Measurements from ENCODE around the gene SEMA4D.

Gene SEMA4D, protein sequence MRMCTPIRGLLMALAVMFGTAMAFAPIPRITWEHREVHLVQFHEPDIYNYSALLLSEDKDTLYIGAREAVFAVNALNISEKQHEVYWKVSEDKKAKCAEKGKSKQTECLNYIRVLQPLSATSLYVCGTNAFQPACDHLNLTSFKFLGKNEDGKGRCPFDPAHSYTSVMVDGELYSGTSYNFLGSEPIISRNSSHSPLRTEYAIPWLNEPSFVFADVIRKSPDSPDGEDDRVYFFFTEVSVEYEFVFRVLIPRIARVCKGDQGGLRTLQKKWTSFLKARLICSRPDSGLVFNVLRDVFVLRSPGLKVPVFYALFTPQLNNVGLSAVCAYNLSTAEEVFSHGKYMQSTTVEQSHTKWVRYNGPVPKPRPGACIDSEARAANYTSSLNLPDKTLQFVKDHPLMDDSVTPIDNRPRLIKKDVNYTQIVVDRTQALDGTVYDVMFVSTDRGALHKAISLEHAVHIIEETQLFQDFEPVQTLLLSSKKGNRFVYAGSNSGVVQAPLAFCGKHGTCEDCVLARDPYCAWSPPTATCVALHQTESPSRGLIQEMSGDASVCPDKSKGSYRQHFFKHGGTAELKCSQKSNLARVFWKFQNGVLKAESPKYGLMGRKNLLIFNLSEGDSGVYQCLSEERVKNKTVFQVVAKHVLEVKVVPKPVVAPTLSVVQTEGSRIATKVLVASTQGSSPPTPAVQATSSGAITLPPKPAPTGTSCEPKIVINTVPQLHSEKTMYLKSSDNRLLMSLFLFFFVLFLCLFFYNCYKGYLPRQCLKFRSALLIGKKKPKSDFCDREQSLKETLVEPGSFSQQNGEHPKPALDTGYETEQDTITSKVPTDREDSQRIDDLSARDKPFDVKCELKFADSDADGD

DNA sequence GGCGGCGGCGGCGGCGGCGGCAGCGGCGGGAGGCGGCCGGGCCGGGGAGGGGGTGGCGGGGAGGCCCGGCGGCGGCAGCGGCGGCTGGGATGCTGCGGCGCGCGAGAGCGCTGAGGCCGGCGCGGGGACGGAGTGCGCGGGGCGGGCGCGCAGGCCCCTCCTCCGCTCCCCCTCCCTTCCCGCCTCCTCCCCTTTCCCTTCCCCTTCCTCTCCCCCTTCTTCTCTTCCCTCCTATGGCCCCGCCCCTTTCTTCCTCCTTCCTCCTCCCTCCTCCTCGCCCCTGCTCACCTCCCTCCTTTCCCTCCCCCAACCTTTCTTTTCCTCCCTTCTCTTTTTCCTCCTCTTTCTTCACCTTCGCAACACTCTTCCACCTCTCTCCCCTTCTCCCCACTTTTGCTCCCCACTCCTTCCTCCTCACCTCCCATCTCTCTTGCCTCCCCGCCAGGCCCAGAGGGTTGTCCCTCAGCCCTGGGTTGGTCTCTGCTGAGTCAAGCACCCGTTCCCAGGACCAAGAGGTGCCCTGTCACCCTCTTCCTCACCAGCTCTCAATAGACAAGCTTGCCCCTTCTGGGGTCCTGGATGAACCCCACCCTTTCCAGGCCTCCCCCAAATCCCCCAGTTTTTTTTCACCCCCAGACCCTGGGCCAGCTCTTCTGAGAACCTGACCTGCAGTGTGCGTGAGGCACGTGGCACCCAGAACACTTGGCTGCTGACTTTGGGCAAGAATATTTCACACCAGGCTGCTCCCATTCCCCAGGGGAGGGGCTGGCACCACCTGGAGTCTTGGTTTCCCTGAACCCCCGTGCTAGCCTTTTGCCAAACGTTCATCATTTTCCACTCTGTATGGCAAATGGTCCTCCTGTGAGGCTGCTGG, at the start of gene SEMA4D:
Gene SEMA4D (minus strand): TSS at position 136 of the 874 bp plus-strand sequence. CDS start 92,657 bp downstream, outside the sequence.
- H3K4me3 ChIP-seq (ENCODE audit: low read length), result peak within 1 kb of the TSS; percentile 55
- H3K9me3 ChIP-seq (ENCODE audit: low read length), result no peaks in the 10 kb centered on the region
- H2AFZ ChIP-seq (ENCODE audit: low read depth, low read length), result peak within 1 kb of the TSS; percentile 37
- no peaks in the 10 kb centered on the region for H3K36me3 ChIP-seq (ENCODE audit: insufficient read depth, low read length)
- peaks cover 39% of the 10 kb centered on the region for H3K27me3 ChIP-seq (ENCODE audit: insufficient read depth, low read length)
- H3K4me1 ChIP-seq (ENCODE audit: insufficient read depth, low read length), result peaks cover 11% of the 10 kb centered on the region

DNA sequence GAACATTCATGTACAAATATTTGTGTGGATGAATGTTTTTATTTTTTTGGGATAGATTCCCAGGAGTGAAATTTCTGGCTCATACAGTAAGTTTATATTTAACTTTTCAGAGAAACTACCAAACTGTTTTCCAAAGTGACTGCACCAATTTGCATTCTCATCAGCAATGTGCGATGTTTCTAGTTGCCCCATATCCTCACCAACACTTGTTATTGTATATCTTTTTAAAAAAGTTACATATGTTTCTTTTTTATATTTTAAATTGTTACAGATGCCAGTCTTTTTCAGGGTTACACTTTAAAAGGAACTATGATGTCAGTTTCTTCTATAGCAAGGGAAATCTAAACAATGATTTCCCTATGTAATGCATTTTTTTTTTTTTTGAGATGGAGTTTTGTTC, 49.1 kb upstream of the SEMA4D start:
- Histone ChIP-seq H3K27me3 (ENCODE audit: insufficient read depth, low read length) (peaks cover 17% of the 10 kb centered on the region), H3K4me1 (ENCODE audit: insufficient read depth, low read length) (no peaks in the 10 kb centered on the region), H3K4me3 (ENCODE audit: low read length) (no peak overlapping the region), H3K36me3 (ENCODE audit: insufficient read depth, low read length) (no peaks in the 10 kb centered on the region), H3K9me3 (ENCODE audit: low read length) (no peaks in the 10 kb centered on the region), H2AFZ (ENCODE audit: low read depth, low read length) (no peak overlapping the region)

DNA sequence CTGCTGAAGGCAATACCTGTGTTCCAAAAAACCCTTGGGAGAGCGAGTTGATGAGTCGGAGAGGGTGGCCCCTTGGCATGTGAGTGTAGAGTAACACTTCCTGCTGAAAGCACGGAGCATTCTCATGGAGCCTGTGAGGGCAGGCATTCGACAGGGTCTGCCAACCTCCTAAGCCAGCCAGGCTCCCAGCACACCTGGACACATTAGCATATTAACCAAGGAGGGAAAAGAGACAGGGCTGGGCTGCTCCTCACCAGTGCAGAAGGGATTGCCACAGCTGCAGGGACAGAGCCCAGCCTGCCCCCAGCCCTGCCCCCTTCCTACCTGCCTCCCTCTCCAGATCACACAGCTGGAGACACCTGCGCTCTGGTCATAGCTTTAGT, 46.4 kb upstream of the SEMA4D start:
- Histone ChIP-seq H3K4me3 (ENCODE audit: low read length) (no peak overlapping the region), H3K27me3 (ENCODE audit: insufficient read depth, low read length) (peaks cover 20% of the 10 kb centered on the region), H3K9me3 (ENCODE audit: low read length) (no peaks in the 10 kb centered on the region)

DNA sequence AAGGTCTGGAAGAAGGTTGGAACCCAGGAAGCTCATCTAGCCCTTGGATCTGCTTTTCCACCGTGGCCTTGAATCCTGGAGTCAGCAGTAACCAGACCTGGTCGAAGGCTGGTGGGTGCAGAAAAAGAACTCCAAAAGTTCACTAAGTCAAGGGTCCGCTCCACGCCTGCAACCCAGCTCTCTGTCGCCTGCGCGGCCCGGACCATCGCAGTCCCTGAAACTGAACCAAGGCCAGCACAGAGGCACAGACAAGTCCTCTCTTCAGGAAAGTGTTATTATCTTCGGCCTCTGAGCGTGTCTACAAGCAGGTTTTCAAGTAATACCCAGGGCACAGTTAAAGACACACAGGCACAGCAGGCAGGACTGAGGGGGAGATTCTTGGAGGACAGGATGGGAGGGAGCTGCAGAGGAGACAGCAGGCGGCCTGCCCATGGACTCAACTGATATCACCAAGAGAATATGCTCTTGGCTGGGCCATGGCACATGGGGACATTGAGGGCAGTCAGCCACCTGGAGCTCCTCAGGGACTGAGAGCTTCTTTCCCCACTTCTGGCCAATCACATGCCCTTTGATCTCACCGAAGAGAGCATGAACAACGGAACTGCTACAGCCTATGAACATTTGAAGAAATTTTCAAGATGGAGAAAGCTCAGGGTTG, 45.8 kb upstream of the SEMA4D start:
- Histone ChIP-seq H3K27me3 (ENCODE audit: insufficient read depth, low read length) (peaks cover 20% of the 10 kb centered on the region), H3K4me1 (ENCODE audit: insufficient read depth, low read length) (no peaks in the 10 kb centered on the region), H3K9me3 (ENCODE audit: low read length) (no peaks in the 10 kb centered on the region), H2AFZ (ENCODE audit: low read depth, low read length) (no peak overlapping the region), H3K4me3 (ENCODE audit: low read length) (no peak overlapping the region), H3K36me3 (ENCODE audit: insufficient read depth, low read length) (no peaks in the 10 kb centered on the region)

More for the DNA sequence above, 46.4 kb upstream of the SEMA4D start:
- Histone ChIP-seq H3K36me3 (ENCODE audit: insufficient read depth, low read length) (no peaks in the 10 kb centered on the region), H3K4me1 (ENCODE audit: insufficient read depth, low read length) (no peaks in the 10 kb centered on the region), H2AFZ (ENCODE audit: low read depth, low read length) (no peak overlapping the region)

DNA sequence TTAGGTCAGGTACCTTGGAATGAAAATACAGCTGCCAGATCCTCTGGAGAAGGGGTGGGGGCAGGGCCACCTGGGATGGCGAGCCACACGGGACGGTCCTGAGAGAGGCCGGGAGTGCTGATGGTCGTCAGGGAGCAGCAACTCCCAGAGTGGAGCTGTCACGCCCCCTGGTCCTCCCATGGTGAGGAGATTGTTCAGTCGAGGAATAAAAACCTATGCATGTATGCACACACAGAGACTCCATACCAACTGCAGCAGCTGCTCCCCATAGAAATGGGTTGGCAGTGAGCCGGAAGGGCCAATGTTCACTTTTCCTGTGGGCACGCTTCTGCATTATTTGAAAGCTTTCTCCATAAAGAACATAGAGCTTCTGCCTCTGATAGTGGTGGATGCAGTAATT, 45.2 kb upstream of the SEMA4D start:
- H3K27me3 ChIP-seq (ENCODE audit: insufficient read depth, low read length), result peaks cover 20% of the 10 kb centered on the region
- no peaks in the 10 kb centered on the region for H3K4me1 ChIP-seq (ENCODE audit: insufficient read depth, low read length)
- no peaks in the 10 kb centered on the region for H3K36me3 ChIP-seq (ENCODE audit: insufficient read depth, low read length)
- H3K9me3 ChIP-seq (ENCODE audit: low read length), result no peaks in the 10 kb centered on the region
- H3K4me3 ChIP-seq (ENCODE audit: low read length), result no peak overlapping the region
- H2AFZ ChIP-seq (ENCODE audit: low read depth, low read length), result no peak overlapping the region

DNA sequence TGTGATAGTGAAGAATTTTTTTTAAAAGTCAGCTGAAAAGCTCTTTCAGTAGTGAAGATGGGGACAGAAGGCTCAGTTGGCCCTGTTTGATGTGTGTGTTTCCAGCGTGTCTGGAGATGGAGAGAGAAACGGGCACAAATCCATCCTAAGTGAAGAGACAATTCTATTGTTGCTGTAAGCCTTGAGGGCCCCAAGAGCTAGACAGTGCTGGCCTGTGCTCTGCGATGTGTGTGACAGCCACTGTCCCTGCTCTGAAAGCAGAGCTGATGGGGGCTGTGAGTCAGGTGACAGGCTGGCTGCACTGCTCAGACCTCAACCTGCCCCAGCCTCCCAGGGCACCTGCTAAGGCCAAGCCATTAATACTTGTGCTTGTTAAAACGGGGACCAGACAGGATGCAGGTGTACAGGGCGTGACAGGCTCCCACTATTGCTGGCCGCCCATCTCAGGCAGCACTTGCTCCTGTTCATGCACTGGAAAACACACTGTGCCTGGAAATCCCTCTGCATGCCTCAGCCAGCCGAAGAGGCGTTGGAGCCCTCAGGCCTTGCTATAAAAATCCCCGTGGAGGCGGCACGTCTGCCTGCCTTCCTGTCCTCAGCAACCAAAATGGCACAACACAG, 44.6 kb upstream of the SEMA4D start:
- no peaks in the 10 kb centered on the region for H3K9me3 ChIP-seq (ENCODE audit: low read length)
- H3K27me3 ChIP-seq (ENCODE audit: insufficient read depth, low read length), result peaks cover 25% of the 10 kb centered on the region

DNA sequence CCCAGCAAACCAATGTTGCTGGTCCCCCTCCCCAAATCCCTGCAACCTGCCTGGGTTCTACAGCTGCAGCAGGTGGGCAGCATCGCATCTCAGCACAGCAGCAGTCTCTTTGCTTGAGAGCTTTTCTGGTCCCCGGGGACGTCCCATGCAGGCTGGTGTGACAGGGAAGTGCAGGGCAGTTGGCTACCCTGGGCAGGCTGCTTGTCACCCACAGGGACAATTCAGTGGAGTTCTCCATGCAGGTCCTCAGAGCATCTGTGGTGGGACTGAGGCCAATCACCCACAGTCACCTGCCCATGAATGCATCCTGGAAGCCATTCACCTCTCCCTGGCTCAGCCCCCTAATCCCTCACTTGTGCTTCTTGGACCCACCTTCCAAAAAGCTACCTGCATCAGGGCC, 43.9 kb upstream of the SEMA4D start:
- no peak overlapping the region for H2AFZ ChIP-seq (ENCODE audit: low read depth, low read length)
- H3K9me3 ChIP-seq (ENCODE audit: low read length), result no peaks in the 10 kb centered on the region
- peaks cover 31% of the 10 kb centered on the region for H3K27me3 ChIP-seq (ENCODE audit: insufficient read depth, low read length)
- H3K4me3 ChIP-seq (ENCODE audit: low read length), result no peak overlapping the region
- H3K36me3 ChIP-seq (ENCODE audit: insufficient read depth, low read length), result no peaks in the 10 kb centered on the region
- H3K4me1 ChIP-seq (ENCODE audit: insufficient read depth, low read length), result no peaks in the 10 kb centered on the region

More for the DNA sequence above, 44.6 kb upstream of the SEMA4D start:
- H3K4me1 ChIP-seq (ENCODE audit: insufficient read depth, low read length), result no peaks in the 10 kb centered on the region
- H2AFZ ChIP-seq (ENCODE audit: low read depth, low read length), result no peak overlapping the region
- H3K36me3 ChIP-seq (ENCODE audit: insufficient read depth, low read length), result no peaks in the 10 kb centered on the region
- H3K4me3 ChIP-seq (ENCODE audit: low read length), result no peak overlapping the region

DNA sequence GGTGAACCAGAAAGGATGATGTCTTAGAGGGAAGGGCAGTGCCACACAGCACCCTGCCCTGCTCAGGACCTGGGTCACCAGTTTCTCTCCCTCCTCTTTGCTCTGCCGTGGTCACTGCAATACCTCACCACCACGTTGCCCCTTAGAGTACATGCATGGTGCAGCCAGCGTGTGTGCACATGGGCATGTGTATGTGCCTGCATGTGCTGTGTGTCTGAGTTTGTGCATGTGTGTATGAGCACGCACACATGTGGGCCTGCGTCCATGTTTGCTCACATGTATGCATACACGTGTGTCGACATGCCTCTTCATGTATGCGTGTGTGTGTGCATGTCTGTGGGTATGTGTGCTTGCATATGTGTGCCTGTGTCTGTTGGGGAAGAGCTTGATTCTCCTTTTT, 41.5 kb upstream of the SEMA4D start:
- H3K36me3 ChIP-seq (ENCODE audit: insufficient read depth, low read length), result no peaks in the 10 kb centered on the region

DNA sequence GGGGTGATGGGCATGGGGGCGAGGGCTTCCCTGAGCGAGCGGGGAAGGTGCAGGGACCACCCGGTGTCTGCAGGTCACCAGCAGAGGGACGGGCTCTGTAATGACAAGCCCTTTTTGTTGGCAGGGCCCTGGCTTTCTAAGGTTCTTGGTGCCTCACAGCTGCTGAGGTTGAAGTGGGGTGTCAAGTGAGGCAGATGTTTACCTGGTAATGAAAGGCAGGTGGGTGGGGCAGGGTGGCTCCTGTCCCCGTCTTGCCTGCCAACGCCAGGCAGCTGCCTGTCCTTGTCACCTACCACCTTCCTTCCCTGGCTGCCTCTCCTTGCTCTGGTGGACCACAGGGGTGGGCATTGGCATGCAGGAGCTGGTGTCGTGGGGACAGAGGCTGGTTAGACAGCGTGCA, 41.0 kb upstream of the SEMA4D start:
- H3K27me3 ChIP-seq (ENCODE audit: insufficient read depth, low read length), result peaks cover 34% of the 10 kb centered on the region
- H3K36me3 ChIP-seq (ENCODE audit: insufficient read depth, low read length), result no peaks in the 10 kb centered on the region
- H3K9me3 ChIP-seq (ENCODE audit: low read length), result no peaks in the 10 kb centered on the region
- no peaks in the 10 kb centered on the region for H3K4me1 ChIP-seq (ENCODE audit: insufficient read depth, low read length)
- no peak overlapping the region for H3K4me3 ChIP-seq (ENCODE audit: low read length)
- H2AFZ ChIP-seq (ENCODE audit: low read depth, low read length), result no peak overlapping the region

More for the DNA sequence above, 41.5 kb upstream of the SEMA4D start:
- Histone ChIP-seq H2AFZ (ENCODE audit: low read depth, low read length) (no peak overlapping the region), H3K27me3 (ENCODE audit: insufficient read depth, low read length) (peaks cover 38% of the 10 kb centered on the region), H3K4me3 (ENCODE audit: low read length) (no peak overlapping the region), H3K9me3 (ENCODE audit: low read length) (no peaks in the 10 kb centered on the region), H3K4me1 (ENCODE audit: insufficient read depth, low read length) (no peaks in the 10 kb centered on the region)

DNA sequence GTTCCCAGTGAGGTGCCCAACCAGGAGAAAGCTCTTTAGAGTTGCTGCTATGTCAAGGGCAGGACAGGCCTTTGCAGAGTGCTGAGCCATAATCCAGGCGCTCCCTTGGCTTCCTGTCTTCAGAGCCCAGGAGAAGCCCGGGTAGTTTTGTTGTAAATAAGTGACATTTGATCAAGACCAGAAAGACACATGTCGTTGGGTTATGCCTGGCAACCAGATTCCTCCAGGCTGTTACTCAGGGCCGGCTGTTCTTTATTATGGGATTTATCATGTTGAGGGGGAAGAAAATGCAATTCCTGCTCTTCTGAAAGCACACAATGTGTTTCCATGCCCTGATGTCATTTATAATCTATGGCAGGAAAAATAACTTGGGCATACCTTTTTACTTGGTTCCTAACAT, 39.3 kb upstream of the SEMA4D start:
- Histone ChIP-seq H3K27me3 (ENCODE audit: insufficient read depth, low read length) (peaks cover 25% of the 10 kb centered on the region), H2AFZ (ENCODE audit: low read depth, low read length) (no peak overlapping the region), H3K4me3 (ENCODE audit: low read length) (no peak overlapping the region), H3K9me3 (ENCODE audit: low read length) (no peaks in the 10 kb centered on the region), H3K36me3 (ENCODE audit: insufficient read depth, low read length) (no peaks in the 10 kb centered on the region), H3K4me1 (ENCODE audit: insufficient read depth, low read length) (no peaks in the 10 kb centered on the region)

DNA sequence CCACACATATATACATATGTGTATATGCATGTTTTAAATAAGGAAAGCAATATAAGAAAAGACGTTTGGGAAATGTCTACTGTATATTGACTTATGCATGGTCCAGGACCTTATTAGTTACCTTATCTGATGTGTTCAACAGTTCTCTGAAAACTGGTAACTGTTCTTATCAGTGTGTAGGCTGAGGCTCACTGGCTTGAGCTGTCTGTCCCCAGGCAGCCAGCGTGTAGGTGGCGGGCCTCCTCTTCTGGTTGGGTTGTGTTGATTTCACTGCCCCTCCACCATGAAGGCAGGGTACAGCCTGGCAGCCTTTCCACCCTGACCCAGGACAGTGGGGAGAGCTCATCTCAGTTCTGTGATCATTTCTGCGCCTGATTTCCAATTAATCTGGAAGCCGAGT, 38.7 kb upstream of the SEMA4D start:
- Histone ChIP-seq H2AFZ (ENCODE audit: low read depth, low read length) (no peak overlapping the region), H3K36me3 (ENCODE audit: insufficient read depth, low read length) (no peaks in the 10 kb centered on the region), H3K4me3 (ENCODE audit: low read length) (no peak overlapping the region), H3K9me3 (ENCODE audit: low read length) (no peaks in the 10 kb centered on the region), H3K4me1 (ENCODE audit: insufficient read depth, low read length) (no peaks in the 10 kb centered on the region), H3K27me3 (ENCODE audit: insufficient read depth, low read length) (peaks cover 20% of the 10 kb centered on the region)

DNA sequence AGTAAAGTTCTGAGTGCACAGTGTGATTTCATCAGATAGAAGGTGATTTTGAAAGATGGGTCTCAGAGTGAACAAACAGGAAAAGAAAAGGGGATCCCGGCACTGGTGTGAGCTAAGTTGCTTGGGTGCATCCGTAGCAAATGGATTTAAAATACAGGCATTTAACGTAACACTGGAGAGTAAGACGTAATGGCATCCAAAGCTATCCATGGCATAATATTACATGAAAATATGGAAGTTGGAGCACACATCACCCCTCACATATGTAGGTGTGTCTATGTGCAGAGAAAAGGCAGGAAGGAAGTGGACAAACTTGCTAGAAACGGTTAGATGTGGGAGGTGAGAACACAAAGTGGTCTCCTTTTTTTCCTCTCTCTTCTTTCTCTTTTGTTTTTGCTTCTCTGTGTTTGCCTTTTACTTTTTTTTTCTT, 38.2 kb upstream of the SEMA4D start:
- Histone ChIP-seq H2AFZ (ENCODE audit: low read depth, low read length) (no peak overlapping the region), H3K4me3 (ENCODE audit: low read length) (no peak overlapping the region), H3K4me1 (ENCODE audit: insufficient read depth, low read length) (no peaks in the 10 kb centered on the region), H3K36me3 (ENCODE audit: insufficient read depth, low read length) (no peaks in the 10 kb centered on the region), H3K9me3 (ENCODE audit: low read length) (no peaks in the 10 kb centered on the region), H3K27me3 (ENCODE audit: insufficient read depth, low read length) (peaks cover 20% of the 10 kb centered on the region)
